ENCODE measurements around the gene SMIM29. TPM values are rescaled to one million over a fixed set of nuclear protein-coding genes. Genes with fewer than 3 reads are reported as not detected.
"Not testable (repeated sequence)": the region's sequence is repeated elsewhere in the genome, so short reads cannot be mapped to it uniquely, and the experiment has no call there.

Gene SMIM29
- total and polyA plus RNA-seq, 2 donors (not counting 3 experiments of a cell fraction or from before 2014, with no cell fraction given) = 37.6 to 75.2 TPM

- peaks cover 18% of the 10 kb centered on the region for H3K4me1 ChIP-seq (ENCODE audit: control insufficient read depth, extremely low read depth, insufficient read depth, low read length)
- H3K9ac ChIP-seq (replicated peaks; ENCODE audit: extremely low read depth, insufficient read depth, low read length) = no peak overlapping the region
- POLR2A ChIA-PET = interaction anchor here (0.6 kb wide), 1 partner anchor 143 kb away, joined by 3 read pairs; no protein-coding TSS in a partner anchor
- no peaks in the 10 kb centered on the region for H4K20me1 ChIP-seq (replicated peaks; ENCODE audit: control insufficient read depth, extremely low read depth, insufficient read depth, low read length)
- peak overlapping the region; percentile 5 for H3K27ac ChIP-seq (ENCODE audit: insufficient read depth, low read depth, low read length)
- DNase-seq (ENCODE audit: low read depth, low spot score) (no peak), FAIRE-seq (peak; percentile 50)
- no peak for TF ChIP-seq EZH2 (IDR thresholded peaks at IDR 0.05; ENCODE audit: borderline replicate concordance, low read depth, low read length, severe bottlenecking)
- TF ChIP-seq, protein P1, sequence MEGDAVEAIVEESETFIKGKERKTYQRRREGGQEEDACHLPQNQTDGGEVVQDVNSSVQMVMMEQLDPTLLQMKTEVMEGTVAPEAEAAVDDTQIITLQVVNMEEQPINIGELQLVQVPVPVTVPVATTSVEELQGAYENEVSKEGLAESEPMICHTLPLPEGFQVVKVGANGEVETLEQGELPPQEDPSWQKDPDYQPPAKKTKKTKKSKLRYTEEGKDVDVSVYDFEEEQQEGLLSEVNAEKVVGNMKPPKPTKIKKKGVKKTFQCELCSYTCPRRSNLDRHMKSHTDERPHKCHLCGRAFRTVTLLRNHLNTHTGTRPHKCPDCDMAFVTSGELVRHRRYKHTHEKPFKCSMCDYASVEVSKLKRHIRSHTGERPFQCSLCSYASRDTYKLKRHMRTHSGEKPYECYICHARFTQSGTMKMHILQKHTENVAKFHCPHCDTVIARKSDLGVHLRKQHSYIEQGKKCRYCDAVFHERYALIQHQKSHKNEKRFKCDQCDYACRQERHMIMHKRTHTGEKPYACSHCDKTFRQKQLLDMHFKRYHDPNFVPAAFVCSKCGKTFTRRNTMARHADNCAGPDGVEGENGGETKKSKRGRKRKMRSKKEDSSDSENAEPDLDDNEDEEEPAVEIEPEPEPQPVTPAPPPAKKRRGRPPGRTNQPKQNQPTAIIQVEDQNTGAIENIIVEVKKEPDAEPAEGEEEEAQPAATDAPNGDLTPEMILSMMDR (IDR thresholded peaks at IDR 0.05; ENCODE audit: extremely low read depth in 1 of 2, insufficient read depth in 1 of 2, low read depth in 1 of 2, low read length in 2 of 2) = peak; percentile 10 to 14
- intact Hi-C loops (cut with micrococcal nuclease) (no loop called here), dilution Hi-C loops (cut with MboI; ENCODE audit: extremely low pct_ligation_motif_present, low sequenced_read_pairs) (no loop called here)
- no peaks in the 10 kb centered on the region for H3K9me1 ChIP-seq (replicated peaks; ENCODE audit: control insufficient read depth, extremely low read depth, insufficient read depth, low read length)
- H3K79me2 ChIP-seq (ENCODE audit: control insufficient read depth, insufficient read depth, low read length) = no peaks in the 10 kb centered on the region
- peak overlapping the region; percentile 34 for H2AFZ ChIP-seq (ENCODE audit: low read depth, low read length)
- no peaks in the 10 kb centered on the region for H3K27me3 ChIP-seq (ENCODE audit: control insufficient read depth in 2 of 2, insufficient read depth in 2 of 2, low read length in 2 of 2)
- BruUV-seq (replicated peaks) = no TSS peak
- CTCF ChIA-PET = interaction anchor here (0.8 to 3.3 kb wide), 4 partner anchors 22 to 143 kb away, joined by 3 to 15 read pairs (median 7); partner anchors contain the start of gene SMIM29
- no peak overlapping the region for H3K4me3 ChIP-seq (replicated peaks in 1 of 3; ENCODE audit: insufficient read depth in 1 of 3, low read depth in 1 of 3, low read length in 3 of 3)
- no peaks in the 10 kb centered on the region for H3K36me3 ChIP-seq (ENCODE audit: control insufficient read depth in 2 of 2, extremely low read depth in 1 of 2, insufficient read depth in 2 of 2, low read length in 2 of 2)
- H3K9me3 ChIP-seq (replicated peaks; ENCODE audit: control insufficient read depth, insufficient read depth, low read length) = no peaks in the 10 kb centered on the region
- H3K4me2 ChIP-seq (ENCODE audit: insufficient read depth, low read length) = no peak overlapping the region
Observed at GRCh38 chr6:34272013-34272926, 23.5 kb upstream of the SMIM29 start.

DNA sequence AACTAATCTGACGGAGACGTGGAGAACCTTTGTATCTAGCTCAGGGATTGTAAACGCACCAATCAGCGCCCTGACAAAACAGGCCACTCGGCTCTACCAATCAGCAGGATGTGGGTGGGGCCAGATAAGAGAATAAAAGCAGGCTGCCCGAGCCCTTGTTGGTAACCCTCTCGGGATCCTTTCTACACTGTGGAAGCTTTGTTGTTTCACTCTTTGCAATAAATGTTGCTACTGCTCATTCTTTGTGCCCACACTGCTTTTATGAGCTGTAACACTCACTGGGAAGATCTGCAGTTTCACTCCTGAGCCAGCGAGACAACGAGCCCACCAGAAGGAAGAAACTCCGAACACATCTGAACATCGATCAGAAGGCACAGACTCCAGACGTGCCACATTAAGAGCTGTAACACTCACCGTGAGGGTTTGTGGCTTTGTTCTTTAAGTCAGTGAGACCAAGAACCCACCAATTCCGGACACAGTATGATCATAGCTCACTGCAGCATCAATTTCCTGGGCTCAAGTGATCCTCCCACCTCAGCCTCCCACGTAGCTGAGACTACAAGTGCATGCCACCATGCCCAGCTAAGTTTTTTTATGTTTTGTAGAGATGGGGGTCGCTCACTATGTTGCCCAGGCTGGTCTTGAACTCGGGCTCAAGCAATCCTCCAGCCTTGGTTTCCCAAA, 21.0 kb upstream of the SMIM29 start:
- H3K27ac ChIP-seq (ENCODE audit: insufficient read depth, low read depth, low read length); H3K27me3 ChIP-seq (ENCODE audit: control insufficient read depth in 2 of 2, insufficient read depth in 2 of 2, low read length in 2 of 2); FAIRE-seq; dilution Hi-C loops (cut with MboI; ENCODE audit: extremely low pct_ligation_motif_present, low sequenced_read_pairs); DNase-seq (ENCODE audit: low read depth, low spot score); H3K9me1 ChIP-seq (replicated peaks; ENCODE audit: control insufficient read depth, extremely low read depth, insufficient read depth, low read length); H3K4me2 ChIP-seq (ENCODE audit: insufficient read depth, low read length); H3K4me3 ChIP-seq (replicated peaks in 1 of 3; ENCODE audit: insufficient read depth in 1 of 3, low read depth in 1 of 3, low read length in 3 of 3); H4K20me1 ChIP-seq (replicated peaks; ENCODE audit: control insufficient read depth, extremely low read depth, insufficient read depth, low read length); H3K36me3 ChIP-seq (ENCODE audit: control insufficient read depth in 2 of 2, extremely low read depth in 1 of 2, insufficient read depth in 2 of 2, low read length in 2 of 2); H3K9me3 ChIP-seq (replicated peaks; ENCODE audit: control insufficient read depth, insufficient read depth, low read length); H2AFZ ChIP-seq (ENCODE audit: low read depth, low read length); H3K9ac ChIP-seq (replicated peaks; ENCODE audit: extremely low read depth, insufficient read depth, low read length); intact Hi-C loops (cut with micrococcal nuclease); POLR2A ChIA-PET; H3K79me2 ChIP-seq (ENCODE audit: control insufficient read depth, insufficient read depth, low read length): not testable (repeated sequence)
- CTCF ChIA-PET = interaction anchor here (0.8 kb wide), 1 partner anchor 20 kb away, joined by 3 read pairs; no protein-coding TSS in a partner anchor
- peaks cover 18% of the 10 kb centered on the region for H3K4me1 ChIP-seq (ENCODE audit: control insufficient read depth, extremely low read depth, insufficient read depth, low read length)
- BruUV-seq (replicated peaks) = TSS peak; percentile 15

DNA sequence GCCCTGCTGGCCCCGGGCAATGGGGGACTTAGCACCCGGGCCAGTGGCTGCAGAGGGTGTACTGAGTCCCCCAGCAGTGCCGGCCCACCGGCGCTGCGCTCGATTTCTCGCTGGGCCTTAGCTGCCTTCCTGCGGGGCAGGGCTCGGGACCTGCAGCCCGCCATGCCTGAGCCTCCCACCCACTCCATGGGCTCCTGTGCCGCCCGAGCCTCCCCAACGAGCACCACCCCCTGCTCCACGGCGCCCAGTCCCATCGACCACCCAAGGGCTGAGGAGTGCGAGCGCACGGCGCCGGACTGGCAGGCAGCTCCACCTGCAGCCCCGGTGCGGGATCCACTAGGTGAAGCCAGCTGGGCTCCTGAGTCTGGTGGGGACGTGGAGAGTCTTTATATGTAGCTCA, 20.3 kb upstream of the SMIM29 start:
- H3K4me2 ChIP-seq (ENCODE audit: insufficient read depth, low read length); H3K27ac ChIP-seq (ENCODE audit: insufficient read depth, low read depth, low read length); H3K4me3 ChIP-seq (replicated peaks in 1 of 3; ENCODE audit: insufficient read depth in 1 of 3, low read depth in 1 of 3, low read length in 3 of 3); H4K20me1 ChIP-seq (replicated peaks; ENCODE audit: control insufficient read depth, extremely low read depth, insufficient read depth, low read length); FAIRE-seq; H3K9me1 ChIP-seq (replicated peaks; ENCODE audit: control insufficient read depth, extremely low read depth, insufficient read depth, low read length); H3K27me3 ChIP-seq (ENCODE audit: control insufficient read depth in 2 of 2, insufficient read depth in 2 of 2, low read length in 2 of 2); H3K9ac ChIP-seq (replicated peaks; ENCODE audit: extremely low read depth, insufficient read depth, low read length); dilution Hi-C loops (cut with MboI; ENCODE audit: extremely low pct_ligation_motif_present, low sequenced_read_pairs); intact Hi-C loops (cut with micrococcal nuclease); H3K9me3 ChIP-seq (replicated peaks; ENCODE audit: control insufficient read depth, insufficient read depth, low read length); DNase-seq (ENCODE audit: low read depth, low spot score); BruUV-seq (replicated peaks); H3K36me3 ChIP-seq (ENCODE audit: control insufficient read depth in 2 of 2, extremely low read depth in 1 of 2, insufficient read depth in 2 of 2, low read length in 2 of 2); H3K79me2 ChIP-seq (ENCODE audit: control insufficient read depth, insufficient read depth, low read length); POLR2A ChIA-PET; CTCF ChIA-PET; H2AFZ ChIP-seq (ENCODE audit: low read depth, low read length): not testable (repeated sequence)
- peaks cover 17% of the 10 kb centered on the region for H3K4me1 ChIP-seq (ENCODE audit: control insufficient read depth, extremely low read depth, insufficient read depth, low read length)
